ENCODE measurements around the gene CLN6.
"Not testable (repeated sequence)": the region's sequence is repeated elsewhere in the genome, so short reads cannot be mapped to it uniquely, and the experiment has no call there.

CLN6 gene

DNA sequence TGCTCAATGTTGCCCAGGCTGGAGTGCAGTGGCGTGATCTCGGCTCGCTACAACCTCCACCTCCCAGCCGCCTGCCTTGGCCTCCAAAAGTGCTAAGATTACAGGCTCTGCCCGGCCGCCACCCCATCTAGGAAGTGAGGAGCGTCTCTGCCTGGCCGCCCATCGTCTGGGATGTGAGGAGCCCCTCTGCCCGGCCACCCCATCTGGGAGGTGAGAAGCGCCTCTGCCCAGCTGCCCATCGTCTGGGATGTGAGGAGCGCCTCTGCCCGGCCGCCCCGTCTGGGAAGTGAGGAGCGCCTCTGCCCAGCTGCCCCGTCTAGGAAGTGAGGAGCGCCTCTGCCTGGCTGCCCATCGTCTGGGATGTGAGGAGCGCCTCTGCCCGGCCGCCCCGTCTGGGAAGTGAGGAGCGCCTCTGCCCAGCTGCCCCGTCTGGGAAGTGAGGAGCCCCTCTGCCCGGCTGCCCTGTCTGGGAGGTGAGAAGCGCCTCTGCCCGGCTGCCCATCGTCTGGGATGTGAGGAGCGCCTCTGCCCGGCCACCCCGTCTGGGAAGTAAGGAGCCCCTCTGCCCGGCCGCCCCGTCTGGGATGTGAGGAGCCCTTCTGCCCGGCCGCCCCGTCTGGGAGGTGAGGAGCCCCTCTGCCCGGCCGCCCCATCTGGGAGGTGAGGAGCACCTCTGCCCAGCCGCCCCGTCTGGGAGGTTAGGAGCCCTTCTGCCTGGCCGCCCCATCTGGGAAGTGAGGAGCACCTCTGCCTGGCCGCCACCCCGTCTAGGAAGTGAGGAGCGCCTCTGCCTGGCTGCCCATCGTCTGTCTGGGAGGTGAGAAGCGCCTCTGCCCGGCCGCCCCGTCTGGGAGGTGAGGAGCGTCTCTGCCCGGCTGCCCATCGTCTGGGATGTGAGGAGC is 7.7 kb downstream of the CLN6 start:
- DNase-seq, result not testable (repeated sequence)

DNA sequence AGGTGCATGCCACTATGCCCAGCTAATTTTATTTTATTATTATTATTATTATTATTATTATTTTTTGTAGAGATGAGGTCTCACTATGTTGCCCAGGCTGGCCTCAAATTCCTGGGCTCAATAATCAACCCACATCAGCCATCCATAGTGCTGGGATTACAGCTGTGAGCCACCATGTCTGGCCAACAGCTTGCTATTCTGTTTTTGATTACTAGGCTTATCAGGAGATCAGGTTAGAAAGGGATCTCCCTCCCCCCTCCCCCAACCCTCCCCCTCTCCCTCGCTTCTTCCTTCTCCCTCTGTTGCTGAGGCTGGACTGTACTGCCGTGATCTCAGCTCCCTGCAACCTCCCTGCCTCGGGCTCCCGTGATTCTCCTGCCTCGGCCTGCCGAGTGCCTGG is 8.6 kb downstream of the CLN6 start:
- DNase-seq, result no peak

DNA sequence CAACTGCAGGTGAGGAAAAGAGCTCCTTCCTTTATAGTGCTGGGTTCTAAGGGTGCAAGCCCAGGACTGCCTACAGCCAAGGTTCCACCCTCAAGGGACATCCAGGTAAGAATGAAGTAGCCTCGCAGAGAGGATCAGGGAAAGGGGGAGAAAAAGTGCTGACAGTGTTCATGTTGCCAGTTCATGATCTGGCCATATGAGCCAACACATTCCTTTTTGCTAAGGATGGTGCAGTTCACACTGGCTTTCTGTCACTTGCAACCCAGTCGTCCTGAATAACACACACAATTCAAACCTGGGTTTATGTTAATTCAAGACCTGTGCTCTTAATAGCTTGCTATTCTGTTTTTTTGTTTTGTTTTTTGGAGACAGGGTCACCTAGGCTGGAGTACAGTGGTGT is 9.0 kb downstream of the CLN6 start:
- DNase-seq, result no peak

DNA sequence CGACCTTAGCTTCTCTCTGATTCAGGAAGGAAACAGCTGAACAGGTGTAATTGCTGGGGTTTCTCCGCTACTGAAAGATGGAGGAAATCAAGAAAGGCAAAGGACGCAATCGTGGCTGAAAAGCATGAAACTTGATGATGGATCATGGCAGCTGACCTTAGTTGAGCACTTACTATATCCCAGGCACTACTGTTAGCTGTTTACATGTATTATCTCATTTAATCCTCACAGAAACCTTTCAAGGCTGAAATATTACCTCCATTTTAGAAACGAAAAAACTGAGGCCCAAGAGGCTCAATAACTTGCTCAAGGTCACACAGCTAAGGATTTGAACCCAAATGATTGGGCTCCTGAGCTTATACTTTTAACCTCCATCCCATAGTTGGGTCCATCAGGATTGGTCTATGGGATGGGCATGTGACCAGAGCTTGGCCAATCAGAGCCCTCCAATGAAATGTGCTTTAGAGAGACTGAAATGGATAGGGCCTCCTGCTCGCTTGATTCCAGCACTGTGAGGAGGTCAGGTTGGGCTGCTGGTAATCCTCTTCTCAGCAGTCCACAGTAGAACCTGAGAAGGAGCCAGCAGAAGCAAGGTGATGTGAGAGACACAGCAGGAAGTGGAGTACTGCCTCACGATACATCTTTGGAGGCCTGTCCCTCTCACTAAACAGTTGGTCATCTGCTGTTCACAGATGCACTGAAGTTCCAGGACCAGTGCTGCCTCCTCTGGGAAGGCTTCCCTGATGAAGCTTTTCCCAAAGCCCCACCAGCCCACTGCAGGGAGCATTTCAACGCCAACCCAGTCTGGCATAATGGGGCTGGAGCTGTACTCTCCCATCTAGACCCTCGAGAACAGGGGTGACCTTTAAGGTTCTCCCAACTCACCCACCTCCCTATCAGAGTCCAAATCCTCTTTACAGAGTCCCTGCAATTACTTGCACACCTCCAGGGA is 10.4 kb downstream of the CLN6 start:
- DNase-seq, result no peak

DNA sequence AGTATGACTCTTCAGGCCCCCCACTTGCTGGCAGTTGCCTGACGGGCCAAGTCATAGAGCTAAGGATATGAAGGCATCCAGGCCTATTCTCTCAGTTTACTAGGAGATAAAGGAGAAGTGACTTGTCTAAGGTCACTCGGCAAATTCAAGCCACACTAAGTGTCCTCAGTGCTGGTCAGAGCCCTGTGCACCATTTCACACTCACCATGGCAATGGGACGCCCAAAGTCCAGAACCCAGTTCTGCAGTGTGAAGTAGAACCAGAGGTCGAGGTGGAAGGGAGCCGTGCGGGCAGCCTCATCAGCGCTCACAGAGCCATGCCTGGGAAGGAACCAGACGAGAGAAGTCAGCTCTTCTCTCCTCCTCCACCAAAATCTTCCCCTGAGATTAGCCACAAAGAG is 11.2 kb downstream of the CLN6 start:
- DNase-seq, result no peak

DNA sequence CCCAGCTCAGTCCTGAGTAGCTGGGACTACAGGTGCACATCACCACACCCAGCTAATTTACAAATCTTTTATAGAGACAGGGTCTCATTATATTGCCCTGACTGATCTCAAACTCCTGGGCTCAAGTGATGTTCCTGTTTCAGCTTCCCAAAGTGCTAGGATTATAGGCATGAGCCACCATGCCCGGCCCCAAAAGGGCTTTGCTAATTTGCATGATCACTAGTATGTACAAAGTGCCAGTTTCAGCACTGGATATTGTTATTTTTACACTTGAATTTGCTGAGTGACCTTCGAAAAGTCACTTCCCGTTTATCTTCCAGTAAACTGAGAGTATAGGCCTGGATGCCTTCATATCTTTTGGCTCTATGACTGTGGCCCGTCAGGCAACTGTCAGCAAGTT is 12.2 kb downstream of the CLN6 start:
- no peak for DNase-seq

DNA sequence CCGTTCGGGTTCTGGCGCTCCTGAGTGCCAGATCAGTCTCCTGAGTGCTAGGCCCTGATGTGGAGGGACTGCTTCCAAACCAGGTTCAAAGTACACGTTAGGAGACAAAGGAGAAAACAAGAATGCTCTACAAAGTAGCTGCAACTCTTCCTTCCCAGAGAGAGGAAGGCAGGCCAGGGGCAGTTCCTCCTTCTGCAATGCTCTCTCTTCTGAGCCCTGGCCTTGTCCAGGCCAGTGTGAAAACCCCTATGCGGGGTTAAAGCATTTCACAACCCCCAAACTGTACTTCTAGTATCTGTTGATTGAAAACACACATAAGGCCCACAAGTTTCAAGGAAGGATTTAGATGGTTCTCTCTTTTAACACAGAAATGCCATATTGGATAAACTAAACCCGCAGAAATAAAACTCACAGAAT is 14.7 kb downstream of the CLN6 start:
- no peak for DNase-seq

DNA sequence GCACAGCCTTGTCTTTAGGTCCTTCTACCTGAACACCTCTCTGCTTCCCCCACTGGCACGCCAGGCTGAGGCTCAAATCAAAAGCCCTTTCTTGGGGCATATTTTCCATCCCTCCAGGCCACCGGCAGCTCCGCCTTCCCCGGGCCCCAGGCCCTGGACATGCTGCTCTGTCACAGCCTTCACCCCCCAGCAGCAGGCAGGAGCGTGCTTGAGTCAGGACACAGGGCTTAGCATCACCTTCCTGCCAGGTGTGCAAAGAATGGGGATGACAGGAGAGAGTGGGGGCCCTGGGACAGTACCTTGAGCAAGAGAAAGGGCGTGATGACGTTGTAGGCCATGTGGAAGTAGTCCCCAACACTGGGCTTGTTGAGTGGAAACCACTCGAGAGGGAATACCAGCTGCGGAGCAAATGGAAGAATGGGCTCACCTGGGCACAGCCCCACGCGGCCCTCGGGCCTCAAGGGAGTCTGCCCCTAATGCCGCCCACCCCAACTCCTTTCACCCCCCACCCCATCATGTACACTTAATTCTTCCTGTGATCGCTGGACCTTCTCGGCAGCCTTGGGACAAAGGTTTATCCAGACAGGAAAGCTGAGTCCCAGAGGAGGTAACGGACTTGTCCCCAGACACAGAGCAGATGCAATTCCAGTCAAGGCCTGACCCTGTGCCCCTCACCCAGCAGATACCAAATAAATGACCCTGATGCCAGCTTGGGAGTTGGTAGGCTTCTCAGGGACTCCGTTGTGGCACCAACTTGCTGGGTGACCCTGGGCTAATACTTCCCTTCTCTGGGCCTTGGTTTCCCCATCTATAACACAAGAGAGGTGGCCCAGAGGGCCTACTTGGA is 15.3 kb downstream of the CLN6 start:
- DNase-seq, result no peak

DNA sequence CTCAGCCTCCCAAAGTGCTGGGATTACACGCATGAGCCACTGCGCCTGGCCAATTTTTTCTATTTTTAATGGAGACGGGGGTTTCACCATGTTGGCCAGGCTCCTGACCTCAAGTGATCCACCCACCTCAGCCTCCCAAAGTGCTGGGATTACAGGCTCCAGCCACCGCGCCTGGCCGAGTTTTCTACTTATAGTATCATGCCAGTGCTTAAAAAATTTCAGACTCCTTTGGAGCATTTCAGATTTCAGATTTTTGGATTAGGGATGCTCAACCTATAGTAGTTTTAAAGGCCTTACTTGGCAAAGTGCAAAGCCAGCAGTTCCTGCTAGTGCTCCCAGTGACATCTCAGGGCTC is 16.1 kb downstream of the CLN6 start:
- not testable (repeated sequence) for DNase-seq

DNA sequence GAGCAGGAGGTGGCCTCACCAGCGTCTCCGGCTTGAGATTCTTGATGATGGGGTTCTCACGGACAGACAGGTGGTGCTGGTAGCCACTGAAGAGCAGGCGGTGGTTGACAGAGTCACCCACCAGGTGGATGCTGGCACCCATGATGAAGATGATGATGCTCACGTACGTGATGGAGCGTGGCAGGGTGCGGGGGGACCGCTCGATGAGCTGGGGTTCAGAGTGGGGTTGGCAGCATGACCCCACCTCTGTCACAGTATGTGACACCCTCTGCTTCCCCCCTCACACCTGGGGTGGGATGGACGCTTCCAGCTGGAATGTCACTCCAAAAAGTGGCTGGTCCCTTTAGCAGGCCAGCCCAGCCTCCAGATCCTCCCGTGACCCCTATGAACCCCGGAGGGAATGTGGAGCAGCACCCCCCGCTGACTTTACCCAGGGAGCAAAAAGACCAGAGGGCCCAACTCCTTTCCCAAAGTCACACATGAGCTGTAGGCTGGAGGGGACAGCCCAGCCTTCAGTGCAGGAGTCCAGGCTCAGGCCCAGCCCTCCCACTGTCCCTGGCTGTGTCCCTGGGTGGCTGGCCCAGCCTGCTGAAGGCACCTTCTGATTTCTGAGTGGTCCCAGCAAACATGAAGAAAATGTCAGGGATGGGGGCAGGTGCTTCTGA is 17.7 kb downstream of the CLN6 start:
- DNase-seq, result no peak

DNA sequence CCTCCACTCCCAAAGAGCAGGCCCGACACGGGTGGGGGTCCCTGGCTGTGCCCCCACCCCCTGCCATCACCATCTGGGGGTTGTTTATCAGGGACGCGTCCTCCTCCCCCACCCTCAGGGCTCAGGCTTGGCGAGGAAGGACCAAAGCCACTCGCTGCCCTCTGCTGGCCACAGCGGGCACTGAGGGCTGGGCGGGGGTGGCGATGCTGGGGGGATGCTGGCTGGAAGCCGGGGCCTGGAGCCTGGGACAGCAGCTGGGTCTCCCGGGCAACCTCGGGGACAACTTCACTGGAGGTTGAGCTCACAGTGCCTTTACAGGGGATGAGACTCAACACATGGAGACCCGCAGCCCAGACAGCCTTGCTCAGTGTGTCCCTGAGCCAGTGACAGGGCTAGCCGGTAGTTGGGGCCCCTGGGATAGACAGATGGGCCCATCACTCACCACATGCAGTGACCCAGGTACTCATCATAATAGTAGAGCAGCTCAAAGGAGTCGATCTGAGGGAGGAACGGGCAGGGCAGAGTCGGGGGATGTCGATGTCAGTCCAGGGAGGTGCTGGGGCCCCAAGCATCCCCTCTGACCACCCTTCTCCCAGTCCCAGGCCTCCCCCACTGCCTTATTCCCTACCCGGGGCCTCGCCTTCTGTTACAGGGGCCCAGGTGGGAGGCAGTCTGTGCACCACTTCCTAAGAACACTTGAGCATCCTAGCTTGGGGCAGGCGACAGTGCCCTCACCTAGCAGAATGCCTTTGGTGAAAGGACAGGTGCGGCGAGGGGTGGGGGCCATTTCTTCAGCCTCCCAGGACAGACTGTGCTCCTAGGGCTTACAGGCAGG is 18.5 kb downstream of the CLN6 start:
- DNase-seq, result peak; percentile 64

DNA sequence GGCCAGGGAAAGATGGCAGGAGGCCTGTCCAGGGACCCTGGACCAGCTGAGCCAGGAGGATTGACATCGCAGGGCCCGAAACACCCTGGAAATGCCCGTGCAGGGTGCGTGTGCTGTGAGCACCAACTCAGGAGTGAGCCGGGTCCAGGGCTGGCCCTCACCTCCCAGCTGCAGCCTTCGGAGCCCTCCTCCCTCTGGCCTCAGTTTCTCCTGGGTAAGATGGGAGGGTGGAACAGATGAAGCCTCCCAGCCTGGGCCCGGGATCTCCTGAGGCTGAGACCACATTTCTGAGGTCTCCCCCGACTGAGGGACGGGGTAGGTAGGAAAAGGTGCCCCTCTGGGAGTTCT is 19.1 kb downstream of the CLN6 start:
- DNase-seq, result no peak

DNA sequence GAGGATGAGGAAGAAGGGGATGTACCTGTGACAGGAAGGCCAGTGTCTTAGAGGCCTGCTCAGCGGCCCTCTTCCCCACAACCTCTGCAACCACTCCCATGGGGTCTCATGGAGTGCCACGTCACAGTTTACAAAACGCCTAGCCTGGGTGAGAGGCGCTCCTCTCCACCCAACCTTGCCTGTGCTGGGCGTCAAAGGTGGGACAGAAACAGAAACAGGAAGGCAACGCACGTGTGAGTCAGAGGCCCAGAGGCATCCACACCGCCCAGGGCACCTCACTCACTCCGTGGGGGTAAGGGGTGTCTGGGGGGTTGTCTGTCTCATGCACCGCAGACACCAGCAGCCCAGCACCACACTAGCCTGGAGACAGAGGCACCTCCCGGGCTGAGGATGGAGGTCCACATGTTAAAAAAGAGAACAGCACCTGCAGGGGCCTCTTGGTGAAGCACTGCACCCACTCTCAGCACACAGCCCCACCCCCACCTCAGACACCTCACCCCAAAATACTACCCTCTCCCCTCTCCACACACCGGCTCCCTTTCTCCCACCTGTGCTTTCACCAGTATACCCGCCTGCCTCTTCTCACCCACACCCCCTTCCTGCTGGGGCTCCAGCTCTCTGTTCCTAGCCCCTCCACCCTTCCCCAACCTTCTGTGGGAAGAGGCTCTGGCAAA is 19.7 kb downstream of the CLN6 start:
- peak; percentile 56 for DNase-seq

DNA sequence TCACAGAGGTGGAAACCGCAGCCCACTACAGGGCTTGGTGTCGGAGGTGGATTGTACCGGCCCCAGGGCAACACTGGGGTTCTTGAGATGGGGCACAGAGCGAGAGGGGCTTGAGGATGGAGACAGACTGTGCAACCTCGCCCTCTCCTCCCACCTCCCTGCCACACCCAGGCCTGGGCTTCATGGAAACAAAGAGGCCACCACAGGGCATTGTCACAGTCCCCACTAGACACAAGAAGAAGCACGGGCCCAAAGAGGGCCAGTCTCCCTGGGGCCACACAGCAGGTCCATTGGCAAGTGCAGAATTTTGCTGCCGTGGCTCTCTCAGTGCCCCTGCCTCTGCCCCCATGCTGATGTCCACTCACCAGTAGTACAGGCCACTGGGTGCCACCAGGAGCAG is 20.3 kb downstream of the CLN6 start:
- no peak for DNase-seq

DNA sequence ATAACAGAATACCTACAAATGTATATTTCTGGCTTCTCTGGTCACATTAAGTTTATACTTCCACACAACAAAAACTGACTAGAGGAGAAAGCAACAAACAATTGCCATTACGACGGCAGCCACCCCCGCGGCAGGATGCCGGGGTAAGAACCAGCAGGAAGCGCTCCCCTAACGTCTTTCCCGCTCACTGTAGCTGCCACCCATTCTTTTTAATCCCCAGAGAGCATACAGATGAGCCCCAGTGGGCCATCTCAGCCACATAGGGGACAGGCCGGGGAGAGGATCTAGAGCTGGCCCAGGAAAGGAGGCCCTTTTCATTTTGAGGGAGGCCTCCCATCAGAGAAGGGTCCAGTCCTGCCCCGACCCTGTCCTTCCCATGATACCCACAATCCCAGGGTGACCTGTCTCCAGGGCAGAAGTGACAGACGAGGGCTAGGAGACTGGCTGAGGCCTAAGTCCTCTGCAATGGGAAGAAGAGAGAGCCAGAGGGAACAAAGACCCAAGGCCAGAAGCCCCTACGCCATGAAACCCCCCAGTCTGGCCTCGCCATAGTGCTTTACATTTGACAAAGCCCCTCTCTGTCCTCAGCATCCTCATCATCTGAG is 20.8 kb downstream of the CLN6 start:
- peak; percentile 40 for DNase-seq

DNA sequence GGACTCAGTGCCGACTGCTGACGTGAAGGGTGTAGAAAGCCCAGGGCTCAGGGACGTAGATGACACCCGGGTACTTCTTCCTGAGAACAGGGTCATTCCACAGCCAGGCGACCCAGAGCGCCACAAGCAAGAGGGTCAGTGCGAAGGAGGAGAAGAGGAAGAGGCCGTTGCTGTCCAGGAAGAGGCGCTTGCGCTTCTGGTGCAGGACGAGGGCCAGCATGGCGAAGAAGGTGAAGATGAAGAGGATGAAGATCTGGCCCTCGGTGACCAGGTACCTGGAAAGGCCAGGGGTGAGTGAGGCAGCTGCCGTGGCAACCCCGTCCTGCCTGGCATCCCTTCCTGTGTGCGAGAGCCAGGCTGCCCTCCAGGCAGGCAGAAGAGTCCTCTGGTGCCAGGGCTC is 21.4 kb downstream of the CLN6 start:
- DNase-seq, result no peak

DNA sequence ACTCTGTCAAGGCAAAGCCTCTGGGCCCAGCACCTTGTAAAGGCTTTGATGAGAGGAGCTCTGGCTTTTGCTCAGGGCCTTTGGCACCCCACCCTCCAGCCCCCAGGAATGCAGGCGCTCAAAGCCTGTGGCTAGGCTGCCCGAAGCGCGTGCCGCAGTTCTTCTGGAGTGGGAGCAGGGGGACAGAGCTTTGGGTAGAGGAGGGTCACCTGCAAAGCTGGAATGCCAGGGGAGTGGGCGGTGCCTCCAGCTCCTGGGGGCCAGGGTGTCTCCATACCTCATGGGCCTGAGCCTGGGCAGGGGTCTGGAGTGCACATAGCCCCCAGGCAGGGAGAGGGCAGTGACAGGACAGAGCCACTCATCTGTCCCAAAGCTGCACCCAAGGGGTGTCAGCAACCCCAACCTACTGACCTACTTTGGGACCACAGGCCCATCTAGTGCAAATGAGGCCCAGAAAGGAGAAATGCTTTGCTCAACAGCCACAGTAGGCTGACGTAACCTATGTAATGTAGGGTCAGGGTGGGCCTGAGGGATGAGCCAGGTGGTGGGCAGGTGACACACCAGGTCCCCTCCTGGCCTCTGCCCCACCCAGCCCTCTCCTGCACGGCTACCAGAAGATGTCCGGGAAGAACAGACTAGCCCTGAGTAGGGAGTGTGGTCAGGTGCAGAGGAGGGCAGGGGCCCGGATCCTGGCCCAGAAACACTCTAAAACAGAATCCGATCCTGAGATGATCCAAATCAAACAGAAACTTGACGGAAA is 22.2 kb downstream of the CLN6 start:
- no peak for DNase-seq

DNA sequence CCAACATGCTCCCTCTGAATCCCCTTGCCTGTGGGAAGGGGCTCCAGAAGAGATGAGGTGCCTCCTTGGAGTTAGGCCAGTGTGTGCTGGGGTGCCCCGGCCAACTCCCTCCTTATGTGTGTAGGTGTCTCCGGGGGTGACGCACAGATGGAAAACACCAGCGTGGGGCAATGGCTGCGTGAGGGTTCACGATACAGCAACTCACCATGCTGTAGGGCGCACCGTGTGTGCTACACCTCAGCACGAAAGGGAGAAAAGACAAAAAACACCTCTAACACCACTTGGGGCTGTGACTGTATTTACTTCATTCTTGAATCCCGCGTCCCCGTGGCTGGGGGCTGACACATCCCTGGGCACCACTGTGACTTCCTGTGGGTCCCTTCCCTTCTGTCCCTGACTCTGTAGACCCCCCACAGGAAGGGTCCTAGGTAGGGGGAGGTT is 22.8 kb downstream of the CLN6 start:
- no peak for DNase-seq

DNA sequence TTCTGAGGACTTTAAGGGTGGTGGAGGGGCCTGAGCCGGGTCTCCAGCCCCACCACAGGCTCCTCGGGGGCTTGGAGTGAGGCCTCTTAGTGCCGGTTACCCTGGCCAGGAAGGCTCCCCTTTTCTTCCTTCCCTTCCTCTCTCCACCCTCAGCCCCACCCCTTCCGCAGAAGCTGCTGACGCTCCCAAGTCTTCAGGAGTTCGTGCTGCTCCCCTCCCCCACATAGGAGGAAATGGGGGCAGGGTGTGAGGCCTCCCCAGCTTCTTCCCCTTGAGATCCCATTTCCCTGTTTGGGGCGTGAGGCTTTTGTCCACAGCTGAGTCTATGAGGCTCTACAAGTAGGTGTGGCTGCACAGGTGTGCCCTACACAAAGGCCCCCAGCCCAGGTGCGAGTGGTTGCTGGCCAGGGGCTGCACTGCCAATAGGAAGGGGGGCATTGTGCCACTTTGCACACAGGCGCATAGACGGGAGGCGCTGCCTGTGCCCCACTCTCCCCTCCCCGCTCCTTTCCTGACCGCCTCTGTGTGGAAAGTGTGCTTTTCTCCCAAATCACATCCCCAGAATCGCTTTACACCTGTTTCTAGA is 23.5 kb downstream of the CLN6 start:
- peak; percentile 39 for DNase-seq

Data from CD4-positive, alpha-beta T cell treated with Interleukin-17A for 4 hours (primary cell).